HCT116 (cell line): ENCODE measurements around the gene LPAR5. TPM values are rescaled to one million over a fixed set of nuclear protein-coding genes. Genes with fewer than 3 reads are reported as not detected.

ENCODE experiments used
- ATAC-seq: fragments of 200-7000 bp; cut with Tn5 transposase; 2 replicates; pipeline ENCODE4 v1.9.1; 2020; ENCODE audit warnings: mild to moderate bottlenecking, moderate library complexity
- BruUV-seq: library from RNA; stranded (reverse); fragments of 400-500 nt; replicated peaks from 2 replicates; lab custom pipeline; 2021; lab: Mats Ljungman, UMichigan
- CTCF ChIA-PET: fragments of 300-600 bp; sonication (Branson Sonifier 250); formaldehyde crosslinking; loops from one replicate; lab custom pipeline; 2021; ENCODE audit warnings: antibody characterized with exemption; lab: Charles Lee
- POLR2A ChIA-PET: fragments of 300-600, 350-600 bp; sonication (Branson Sonifier 250); formaldehyde crosslinking; loops from one replicate; lab custom pipeline; 2021; ENCODE audit warnings: antibody characterized with exemption; lab: Charles Lee
- RAD21 ChIA-PET, 2 experiments: fragments of 300-600 bp; sonication (Branson Sonifier 250); formaldehyde crosslinking; loops; one replicate each; lab custom pipeline; 2023; ENCODE audit warnings: low total read pairs in 2 of 2; ENCODE audit not compliant: uncharacterized antibody in 2 of 2, unreplicated experiment in 2 of 2, low non-redundant PET in 1 of 2; lab: Charles Lee
- DNase-seq: peaks from one replicate; pipeline ENCODE4 v3.0.0-alpha.2; 2010; ENCODE audit warnings: low read depth, low spot score
- H2AFZ ChIP-seq: fragments of 200-600 bp; shearing (Covaris generic), sonication (generic); 2 replicates; pipeline ENCODE4 v1.6.1; 2017; ENCODE audit warnings: low read depth, mixed run types, mixed read lengths, antibody characterized with exemption, low read length; ENCODE audit not compliant: poor library complexity, severe bottlenecking
- H3K27ac ChIP-seq: 2 replicates; pipeline ENCODE4 v1.5.1; 2012; ENCODE audit warnings: low read depth, low read length
- H3K27me3 ChIP-seq: fragments of 200-600 bp; sonication (generic); 2 replicates; pipeline ENCODE4 v1.6.1; 2016; ENCODE audit warnings: mixed run types, low read length, mixed read lengths; ENCODE audit not compliant: insufficient read depth
- H3K36me3 ChIP-seq, 2 experiments: fragments of 200-500 bp in 1 of 2; fragments of 200-600 bp in 1 of 2; sonication (Bioruptor generic) in 1 of 2; sonication (generic) in 1 of 2; 2 replicates each; pipeline versions ENCODE4 v1.5.1 to v1.6.1; 2014 to 2016; ENCODE audit warnings: low read length in 2 of 2, inconsistent platforms in 1 of 2, mixed read lengths in 1 of 2, mixed run types in 1 of 2; ENCODE audit not compliant: insufficient read depth in 2 of 2, control insufficient read depth in 1 of 2
- H3K4me1 ChIP-seq, 2 experiments: fragments of 200-600 bp in 1 of 2; sonication (generic) in 1 of 2; 2 replicates each; pipeline versions ENCODE4 v1.5.1 to v1.6.1; 2012 to 2017; ENCODE audit warnings: low read length in 2 of 2, inconsistent platforms in 1 of 2, mild to moderate bottlenecking in 1 of 2, mixed read lengths in 1 of 2, mixed run types in 1 of 2, moderate library complexity in 1 of 2; ENCODE audit not compliant: insufficient read depth in 2 of 2, control insufficient read depth in 1 of 2
- H3K4me2 ChIP-seq: fragments of 200-600 bp; sonication (generic); 2 replicates; pipeline ENCODE4 v1.6.1; 2017; ENCODE audit warnings: mixed run types, low read length, mixed read lengths
- H3K4me3 ChIP-seq, 2 experiments: fragments of 200-600 bp in 1 of 2; sonication (generic) in 1 of 2; replicated peaks in 1 of 2; 2 replicates each; pipeline ENCODE4 v1.5.1; 2011 to 2016; ENCODE audit warnings: low read length in 2 of 2, control low read depth in 1 of 2, low read depth in 1 of 2, mild to moderate bottlenecking in 1 of 2, mixed read lengths in 1 of 2, mixed run types in 1 of 2
- H3K79me2 ChIP-seq: fragments of 200-600 bp; sonication (generic); 2 replicates; pipeline ENCODE4 v1.6.1; 2017; ENCODE audit warnings: mild to moderate bottlenecking, mixed run types, low read length, moderate library complexity, mixed read lengths; ENCODE audit not compliant: insufficient read depth
- H3K9ac ChIP-seq: fragments of 200-600 bp; sonication (generic); 2 replicates; pipeline ENCODE4 v1.6.1; 2016; ENCODE audit warnings: low read length, mixed read lengths
- H3K9me2 ChIP-seq: fragments of 200-600 bp; sonication (generic), shearing (Covaris generic); 2 replicates; pipeline ENCODE4 v1.6.1; 2017; ENCODE audit warnings: mixed run types, mild to moderate bottlenecking, moderate library complexity; ENCODE audit not compliant: insufficient read depth
- H3K9me3 ChIP-seq, 2 experiments: fragments of 200-500 bp in 1 of 2; fragments of 200-600 bp in 1 of 2; sonication (Bioruptor generic) in 1 of 2; sonication (generic) in 1 of 2; 2 replicates each; pipeline ENCODE4 v1.6.1; 2014 to 2017; ENCODE audit warnings: low read length in 2 of 2, mixed read lengths in 2 of 2, inconsistent platforms in 1 of 2, low read depth in 1 of 2, mild to moderate bottlenecking in 1 of 2, mixed run types in 1 of 2, moderate library complexity in 1 of 2; ENCODE audit not compliant: control insufficient read depth in 1 of 2, insufficient read depth in 1 of 2
- H4K20me1 ChIP-seq: fragments of 200-600 bp; sonication (generic), shearing (Covaris generic); 2 replicates; pipeline ENCODE4 v1.6.1; 2017; ENCODE audit warnings: mixed run types, mild to moderate bottlenecking, moderate library complexity; ENCODE audit not compliant: insufficient read depth
- ATF3 ChIP-seq: IDR thresholded peaks from 2 replicates; pipeline ENCODE4 v1.6.1; 2012
- CBX3 ChIP-seq: IDR thresholded peaks from 2 replicates; pipeline ENCODE4 v1.6.1; 2012; ENCODE audit warnings: low read depth
- CEBPB ChIP-seq: IDR thresholded peaks from 2 replicates; pipeline ENCODE4 v1.6.1; 2012; ENCODE audit warnings: low read depth
- CTCF ChIP-seq, 3 experiments: fragments of 200-600 bp in 1 of 3; sonication (generic) in 1 of 3; IDR thresholded peaks in 2 of 3; conservative IDR thresholded peaks in 1 of 3; 2 replicates each; pipeline ENCODE4 v1.5.1; 2012 to 2017; ENCODE audit warnings: low read depth in 2 of 3, low read length in 2 of 3, antibody characterized with exemption in 1 of 3, borderline replicate concordance in 1 of 3, control low read depth in 1 of 3, mild to moderate bottlenecking in 1 of 3, mixed read lengths in 1 of 3, mixed run types in 1 of 3, moderate library complexity in 1 of 3; ENCODE audit not compliant: insufficient read depth in 1 of 3
- EGR1 ChIP-seq: IDR thresholded peaks from 2 replicates; pipeline ENCODE4 v1.6.1; 2012; ENCODE audit warnings: low read depth
- EZH2 ChIP-seq: fragments of 200-600 bp; sonication (generic); IDR thresholded peaks from 2 replicates; pipeline ENCODE4 v1.6.1; 2017; ENCODE audit warnings: antibody characterized with exemption, mixed run types
- EZH2phosphoT487 ChIP-seq: fragments of 200-600 bp; IDR thresholded peaks from 2 replicates; pipeline ENCODE4 v1.6.1; 2018; ENCODE audit warnings: antibody characterized with exemption, borderline replicate concordance
- JUND ChIP-seq: IDR thresholded peaks from 2 replicates; pipeline ENCODE4 v1.6.1; 2012
- RAD21 ChIP-seq: IDR thresholded peaks from 2 replicates; pipeline ENCODE4 v1.6.1; 2012; ENCODE audit warnings: low read depth, mild to moderate bottlenecking
- SIN3A ChIP-seq: IDR thresholded peaks from 2 replicates; pipeline ENCODE4 v1.6.1; 2012; ENCODE audit warnings: low read depth
- SP1 ChIP-seq: IDR thresholded peaks from 2 replicates; pipeline ENCODE4 v1.6.1; 2012; ENCODE audit warnings: low read depth
- SRF ChIP-seq: IDR thresholded peaks from 2 replicates; pipeline ENCODE4 v1.6.1; 2012; ENCODE audit warnings: low read depth
- ZBTB33 ChIP-seq: IDR thresholded peaks from 2 replicates; pipeline ENCODE4 v1.6.1; 2011; ENCODE audit warnings: mild to moderate bottlenecking, low read length, moderate library complexity; ENCODE audit not compliant: insufficient replicate concordance; ENCODE audit errors: extremely low read depth
- ZFX ChIP-seq: fragments of 450-650 bp; IDR thresholded peaks from 2 replicates; pipeline ENCODE4 v1.6.1; 2017
- ZNF274 ChIP-seq: fragments of 200-500 bp; sonication (Bioruptor generic); IDR thresholded peaks from 2 replicates; pipeline ENCODE4 v1.6.1; 2014; ENCODE audit warnings: mild to moderate bottlenecking, low read depth, low read length, inconsistent platforms
- intact Hi-C: fragments of 100-400 bp; cut with micrococcal nuclease; formaldehyde crosslinking; loops from 2 replicates; pipeline ENCODE4 v1.10.0; 2022
- total RNA-seq: library from RNA; stranded (reverse); gene quantifications from one replicate; pipeline ENCODE4 v1.2.1, GENCODE V29; 2021; ENCODE audit not compliant: unreplicated experiment
- TF ChIP-seq, protein P1 (sequence below): IDR thresholded peaks from 2 replicates; pipeline ENCODE4 v1.6.1; 2012; ENCODE audit warnings: low read depth
- TF ChIP-seq, protein P2 (sequence below): IDR thresholded peaks from 2 replicates; pipeline ENCODE4 v1.6.1; 2012

The LPAR5 gene
- total RNA-seq, 1 experiment from 2014 or later = 5.2 TPM

- peaks cover 43% of the 10 kb centered on the region for H3K79me2 ChIP-seq
- H3K4me3 ChIP-seq = no peak overlapping the region
- no peaks in the 10 kb centered on the region for H3K9me2 ChIP-seq
- H3K27ac ChIP-seq = no peak overlapping the region
- BruUV-seq = no TSS peak
- TF ChIP-seq SP1 (no peak), CBX3 (no peak), RAD21 (no peak), ZFX (no peak), EZH2 (no peak), EZH2phosphoT487 (no peak), EGR1 (no peak), SIN3A (no peak), ZBTB33 (no peak), JUND (no peak), ATF3 (no peak), SRF (no peak), CEBPB (no peak), CTCF (IDR thresholded peaks at IDR 0.05 in 2 of 3, conservative IDR thresholded peaks at IDR 0.05 in 1 of 3; ENCODE audit: borderline replicate concordance in 1 of 3, insufficient read depth in 1 of 3, low read depth in 2 of 3, low read length in 2 of 3) (no peak), ZNF274 (no peak)
- TF ChIP-seq, protein P1, sequence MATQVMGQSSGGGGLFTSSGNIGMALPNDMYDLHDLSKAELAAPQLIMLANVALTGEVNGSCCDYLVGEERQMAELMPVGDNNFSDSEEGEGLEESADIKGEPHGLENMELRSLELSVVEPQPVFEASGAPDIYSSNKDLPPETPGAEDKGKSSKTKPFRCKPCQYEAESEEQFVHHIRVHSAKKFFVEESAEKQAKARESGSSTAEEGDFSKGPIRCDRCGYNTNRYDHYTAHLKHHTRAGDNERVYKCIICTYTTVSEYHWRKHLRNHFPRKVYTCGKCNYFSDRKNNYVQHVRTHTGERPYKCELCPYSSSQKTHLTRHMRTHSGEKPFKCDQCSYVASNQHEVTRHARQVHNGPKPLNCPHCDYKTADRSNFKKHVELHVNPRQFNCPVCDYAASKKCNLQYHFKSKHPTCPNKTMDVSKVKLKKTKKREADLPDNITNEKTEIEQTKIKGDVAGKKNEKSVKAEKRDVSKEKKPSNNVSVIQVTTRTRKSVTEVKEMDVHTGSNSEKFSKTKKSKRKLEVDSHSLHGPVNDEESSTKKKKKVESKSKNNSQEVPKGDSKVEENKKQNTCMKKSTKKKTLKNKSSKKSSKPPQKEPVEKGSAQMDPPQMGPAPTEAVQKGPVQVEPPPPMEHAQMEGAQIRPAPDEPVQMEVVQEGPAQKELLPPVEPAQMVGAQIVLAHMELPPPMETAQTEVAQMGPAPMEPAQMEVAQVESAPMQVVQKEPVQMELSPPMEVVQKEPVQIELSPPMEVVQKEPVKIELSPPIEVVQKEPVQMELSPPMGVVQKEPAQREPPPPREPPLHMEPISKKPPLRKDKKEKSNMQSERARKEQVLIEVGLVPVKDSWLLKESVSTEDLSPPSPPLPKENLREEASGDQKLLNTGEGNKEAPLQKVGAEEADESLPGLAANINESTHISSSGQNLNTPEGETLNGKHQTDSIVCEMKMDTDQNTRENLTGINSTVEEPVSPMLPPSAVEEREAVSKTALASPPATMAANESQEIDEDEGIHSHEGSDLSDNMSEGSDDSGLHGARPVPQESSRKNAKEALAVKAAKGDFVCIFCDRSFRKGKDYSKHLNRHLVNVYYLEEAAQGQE = no peak
- TF ChIP-seq, protein P2, sequence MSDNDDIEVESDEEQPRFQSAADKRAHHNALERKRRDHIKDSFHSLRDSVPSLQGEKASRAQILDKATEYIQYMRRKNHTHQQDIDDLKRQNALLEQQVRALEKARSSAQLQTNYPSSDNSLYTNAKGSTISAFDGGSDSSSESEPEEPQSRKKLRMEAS = no peak
- TF ChIP-seq, all 23 proteins: peak for 0
- ATAC-seq (no peak), DNase-seq (no peak)
- no peak overlapping the region for H3K4me2 ChIP-seq
- no peaks in the 10 kb centered on the region for H3K9me3 ChIP-seq
- no peaks in the 10 kb centered on the region for H3K4me1 ChIP-seq
- peaks cover 65 to 76% of the 10 kb centered on the region in 2 experiments for H3K36me3 ChIP-seq
- CTCF ChIA-PET = interaction anchor here (1.0 kb wide), 1 partner anchor 12 kb away, joined by 3 read pairs; no protein-coding TSS in a partner anchor
- no peak overlapping the region for H2AFZ ChIP-seq
- POLR2A ChIA-PET = no interaction called here
- H3K9ac ChIP-seq = no peak overlapping the region
- H3K27me3 ChIP-seq = no peaks in the 10 kb centered on the region
- intact Hi-C loops = no loop called here
- H4K20me1 ChIP-seq = no peaks in the 10 kb centered on the region
- RAD21 ChIA-PET = no interaction called here
Measured at GRCh38 chr12:6672143-6672542, 36.4 kb upstream of the LPAR5 start.
